T47D (cell line): ENCODE measurements around the gene ARID1B.

Source experiments
- DNase-seq, 2 experiments: peaks; one replicate each; pipeline versions ENCODE4 v3.0.0 to v3.0.0-alpha.2; 2011 to 2012; ENCODE audit warnings: low read depth in 1 of 2, low spot score in 1 of 2
- JUND ChIP-seq: IDR thresholded peaks from 2 replicates; pipeline ENCODE4 v1.6.1; 2012; ENCODE audit warnings: low read depth
- in situ Hi-C: cut with HindIII; loops from 2 replicates; pipeline ENCODE4 v1.10.0; 2016; ENCODE audit warnings: low sequenced_read_pairs, low pct_unique_long_range_greater_than_20kb

The ARID1B gene

DNA sequence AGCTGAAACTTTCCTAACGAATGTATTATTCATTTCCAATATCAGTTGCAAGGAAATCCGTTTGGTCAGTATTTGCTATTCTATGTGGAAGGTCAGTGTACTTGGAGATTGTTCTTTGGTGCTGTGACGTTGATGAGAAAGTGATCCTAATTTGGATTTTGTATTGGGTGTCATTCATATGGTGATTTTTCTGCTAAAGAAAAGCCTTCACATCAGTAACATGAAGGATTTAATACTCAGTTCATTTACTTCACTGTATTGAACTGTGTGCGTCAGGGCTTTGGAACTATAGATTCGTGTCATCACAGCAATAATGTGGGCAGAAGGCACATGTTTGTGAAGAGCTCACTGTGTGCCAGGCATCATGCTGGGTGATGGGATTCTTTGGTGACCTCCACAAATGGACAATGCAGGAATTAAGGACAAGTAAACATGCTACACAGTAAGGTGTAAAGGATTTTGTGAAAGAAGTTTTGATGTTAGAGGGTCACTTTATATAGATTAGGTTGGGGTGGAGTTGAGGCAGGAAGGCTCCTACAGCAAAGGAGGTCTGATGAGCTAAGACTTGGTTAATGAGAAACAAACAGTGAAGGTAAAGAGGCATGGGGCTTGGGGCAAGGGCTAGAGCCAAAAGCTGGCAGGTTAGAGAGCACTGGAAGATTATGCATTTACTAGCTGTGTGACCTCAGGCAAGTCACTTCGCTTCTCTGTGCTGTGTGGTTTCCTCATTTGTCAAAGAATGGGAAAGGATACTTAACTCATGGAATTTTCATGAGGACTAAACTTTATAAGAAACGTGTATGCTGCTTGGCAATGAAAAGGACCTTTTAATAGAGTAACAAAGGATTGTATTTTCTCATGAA, 12.1 kb downstream of the ARID1B start:
- in situ Hi-C loops = no loop called here
- no peak for TF ChIP-seq JUND
- no peak for DNase-seq

DNA sequence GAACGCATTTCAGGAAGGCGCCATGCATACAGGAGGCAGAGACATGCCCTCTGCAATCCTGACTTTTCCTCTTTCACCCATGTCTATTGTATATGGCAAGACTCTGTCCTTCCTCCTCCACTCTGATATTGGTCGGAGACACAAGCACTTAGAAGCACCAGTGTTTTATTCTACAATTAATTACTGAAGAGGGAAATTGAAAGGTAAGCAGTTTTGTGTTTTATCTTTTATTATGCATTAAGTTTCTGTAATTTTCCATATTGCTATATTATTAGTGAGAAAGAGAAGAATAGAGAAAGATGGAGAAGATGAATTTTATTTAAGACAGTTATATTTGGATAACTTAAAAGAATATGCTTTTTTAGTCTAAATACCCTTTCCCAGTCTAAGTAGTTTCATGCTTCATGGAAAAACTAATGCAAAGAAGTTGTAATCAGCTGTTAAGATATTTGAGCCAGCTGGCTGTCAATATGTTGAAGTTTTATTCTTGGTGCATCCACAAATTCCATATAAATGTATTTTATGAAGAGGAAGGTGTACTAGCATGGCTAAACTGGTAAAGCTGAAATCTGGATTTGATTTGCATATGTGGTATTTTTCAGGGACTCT, 13.6 kb downstream of the ARID1B start:
- no peak for DNase-seq
- TF ChIP-seq JUND = no peak
- in situ Hi-C loops = no loop called here

DNA sequence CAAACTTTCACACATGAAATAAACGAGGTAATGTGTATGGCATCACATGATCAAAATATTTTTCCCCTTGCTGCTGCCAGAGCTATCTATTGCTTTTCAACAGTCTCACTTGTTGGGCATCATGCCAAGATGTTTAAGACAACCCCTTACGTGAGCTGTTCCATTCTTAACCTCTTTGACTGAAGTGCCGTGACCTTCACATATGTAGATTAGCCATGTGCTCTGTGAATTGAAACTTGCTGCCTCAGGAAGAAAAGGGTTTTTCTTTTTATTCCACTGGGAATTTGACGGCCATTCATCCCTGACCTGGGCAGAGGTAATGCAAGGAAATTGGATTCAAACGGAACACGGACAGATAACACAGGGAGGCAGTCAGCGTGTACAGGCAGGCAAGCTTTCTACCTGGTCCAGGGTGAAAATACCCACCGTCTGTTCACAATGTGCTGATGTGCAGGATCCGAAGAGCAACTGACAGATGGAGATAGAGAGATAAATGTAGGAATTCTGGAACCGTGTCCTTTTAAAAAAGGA, 14.2 kb downstream of the ARID1B start:
- TF ChIP-seq JUND = no peak
- in situ Hi-C loops = no loop called here
- no peak for DNase-seq

- in situ Hi-C loops = no loop called here
- no peak for DNase-seq
- no peak for TF ChIP-seq JUND
Measured at GRCh38 chr6:156793200-156793599, 16.0 kb downstream of the ARID1B start.

DNA sequence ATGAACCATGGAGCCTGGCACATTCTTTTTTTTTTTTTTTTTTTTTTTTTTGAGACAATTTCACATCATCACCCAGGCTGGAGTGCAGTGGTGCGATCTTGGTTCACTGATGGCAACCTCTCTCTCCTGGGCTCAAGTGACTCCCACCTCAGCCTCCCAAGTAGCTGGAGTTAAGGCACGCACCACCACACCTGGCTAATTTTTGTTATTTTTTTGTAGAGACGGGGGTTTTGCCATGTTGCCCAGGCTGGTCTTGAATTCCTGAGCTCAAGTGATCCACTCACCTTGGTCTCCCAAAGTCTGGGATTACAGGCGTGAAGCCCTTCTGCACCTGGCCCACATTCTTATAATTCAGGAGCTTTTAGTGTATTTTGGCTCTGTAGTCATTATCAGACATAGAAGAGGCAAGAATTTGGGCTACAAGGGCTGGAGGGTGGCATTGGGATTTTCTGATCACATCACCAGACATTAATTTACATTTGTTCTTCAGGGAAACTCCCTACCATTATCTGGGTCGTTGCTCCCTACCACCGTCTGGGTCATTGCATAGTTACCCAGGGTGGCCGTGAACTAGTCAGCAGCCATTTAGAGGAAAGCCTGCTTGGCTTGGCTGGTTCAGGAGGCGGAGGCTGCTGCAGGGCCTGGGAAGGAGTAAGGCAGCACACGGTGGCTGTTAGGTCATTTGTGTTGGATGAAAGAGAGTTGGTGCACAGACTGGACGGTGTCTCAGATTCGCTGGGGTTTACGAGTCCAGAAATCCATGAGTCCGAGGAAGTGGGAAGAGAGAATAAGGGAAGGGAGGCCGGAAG, 17.6 kb downstream of the ARID1B start:
- DNase-seq = peak in 1 of 2 experiments; percentile 40
- in situ Hi-C loops = no loop called here
- no peak for TF ChIP-seq JUND

- DNase-seq = peak; percentile 41 to 51
- in situ Hi-C loops = no loop called here
- TF ChIP-seq JUND = no peak
Measured at GRCh38 chr6:156795825-156796224, 18.6 kb downstream of the ARID1B start.

DNA sequence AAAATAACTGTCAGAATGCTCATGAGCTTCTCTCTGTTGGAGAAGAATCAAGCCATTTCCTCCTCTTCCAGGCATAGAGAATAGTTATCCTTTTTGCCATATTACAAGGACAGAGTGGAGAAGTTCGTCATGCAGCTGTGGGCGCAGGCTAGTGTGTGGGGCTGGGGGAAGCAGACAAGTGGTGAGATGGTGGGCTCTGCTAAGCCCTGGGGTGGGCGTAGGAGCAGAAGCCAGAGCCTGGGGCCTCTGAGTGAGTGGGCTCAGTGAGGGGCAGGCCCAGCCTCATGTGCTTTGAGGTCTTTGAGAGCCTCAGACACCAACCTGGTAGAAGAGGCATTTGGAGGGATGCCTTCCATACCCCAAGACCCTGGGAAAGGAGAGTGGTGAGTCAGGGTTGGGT, 19.4 kb downstream of the ARID1B start:
- in situ Hi-C loops = no loop called here
- no peak for TF ChIP-seq JUND
- DNase-seq = no peak

GRCh38 chr6:156797901-156798735, 20.9 kb downstream of the ARID1B start:
- DNase-seq = no peak
- no peak for TF ChIP-seq JUND
- in situ Hi-C loops = no loop called here

GRCh38 chr6:156801712-156802111, 24.5 kb downstream of the ARID1B start:
- in situ Hi-C loops = no loop called here
- no peak for DNase-seq
- TF ChIP-seq JUND = no peak

GRCh38 chr6:156803353-156803752, 26.2 kb downstream of the ARID1B start:
- no peak for TF ChIP-seq JUND
- DNase-seq = no peak
- in situ Hi-C loops = no loop called here

- TF ChIP-seq JUND = no peak
- no peak for DNase-seq
- in situ Hi-C loops = no loop called here
Measured at GRCh38 chr6:156804402-156804801, 27.2 kb downstream of the ARID1B start.

DNA sequence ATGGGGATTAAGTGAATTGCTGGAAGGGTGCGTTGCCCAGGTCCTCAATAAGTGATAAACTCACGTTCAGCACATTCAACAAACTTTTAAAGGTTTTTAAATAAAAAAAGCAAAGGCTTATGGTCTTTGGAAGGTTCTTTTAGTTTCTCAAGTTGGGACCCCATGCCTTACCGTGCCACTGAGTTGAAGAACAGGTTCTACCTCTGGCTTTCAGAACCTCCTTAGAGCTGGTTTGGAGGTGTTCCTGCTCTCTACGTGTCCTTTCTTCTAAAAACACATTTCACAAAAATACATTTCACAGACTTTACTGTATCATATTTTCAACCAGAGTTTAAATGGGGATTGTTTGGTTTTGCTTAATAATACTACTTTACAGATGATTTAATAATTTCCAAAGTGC, 29.0 kb downstream of the ARID1B start:
- no peak for TF ChIP-seq JUND
- in situ Hi-C loops = no loop called here
- DNase-seq = no peak
